Cortex of kidney (tissue), 1 donor: ENCODE data around the gene SOX15.

ENCODE experiments used
- DNase-seq: peaks from one replicate; lab custom pipeline; 2025; lab: John Stamatoyannopoulos, UW

Gene SOX15

DNA sequence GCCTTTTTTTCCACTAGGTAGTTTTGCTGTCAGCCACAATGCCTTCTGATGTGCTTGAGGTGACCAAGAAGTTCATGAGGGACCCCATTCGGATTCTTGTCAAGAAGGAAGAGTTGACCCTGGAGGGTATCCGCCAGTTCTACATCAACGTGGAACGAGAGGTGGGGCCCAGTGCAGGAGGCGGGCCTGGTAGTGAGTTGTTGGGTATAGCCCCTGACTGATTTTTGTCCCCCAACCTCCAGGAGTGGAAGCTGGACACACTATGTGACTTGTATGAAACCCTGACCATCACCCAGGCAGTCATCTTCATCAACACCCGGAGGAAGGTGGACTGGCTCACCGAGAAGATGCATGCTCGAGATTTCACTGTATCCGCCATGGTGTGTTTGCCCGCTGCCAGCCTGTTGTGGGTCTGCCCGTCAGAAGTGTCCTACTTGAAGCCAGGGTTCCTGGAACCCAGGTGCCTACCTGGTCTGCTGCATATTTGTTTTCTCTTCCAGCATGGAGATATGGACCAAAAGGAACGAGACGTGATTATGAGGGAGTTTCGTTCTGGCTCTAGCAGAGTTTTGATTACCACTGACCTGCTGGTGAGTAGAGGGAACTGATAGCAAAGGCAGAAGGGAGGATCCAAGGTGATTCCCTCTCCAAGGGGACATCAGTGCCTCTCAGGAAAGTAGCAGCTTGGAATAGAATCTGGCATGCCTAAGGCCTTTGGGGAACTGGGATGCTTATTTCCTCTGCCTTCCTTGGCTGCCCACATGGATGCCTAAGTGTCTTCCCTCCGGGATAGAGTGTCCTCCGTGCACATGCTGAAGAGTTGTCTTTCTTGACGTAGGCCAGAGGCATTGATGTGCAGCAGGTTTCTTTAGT, 12.3 kb downstream of the SOX15 start:
- DNase-seq = no peak

- no peak for DNase-seq
Observed at GRCh38 chr17:7576432-7576937, 13.4 kb downstream of the SOX15 start.

DNA sequence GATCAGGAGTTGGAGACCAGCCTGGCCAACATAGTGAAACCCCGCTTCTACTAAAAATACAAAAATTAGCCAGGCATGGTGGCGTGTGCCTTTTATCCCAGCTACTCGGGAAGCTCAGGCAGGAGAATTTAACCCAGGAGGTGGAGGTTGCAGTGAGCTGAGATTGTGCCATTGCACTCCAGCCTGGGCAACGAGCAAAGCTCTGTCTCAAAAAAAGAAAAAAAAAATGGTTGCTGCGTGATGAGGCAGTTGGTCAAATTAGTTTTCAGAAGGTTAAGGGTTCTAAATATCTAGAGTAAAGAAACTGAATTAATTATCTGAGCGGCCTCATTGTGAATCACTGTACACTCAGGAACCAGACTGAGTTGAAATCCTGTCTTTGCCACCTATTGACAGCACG, 13.9 kb downstream of the SOX15 start:
- DNase-seq = no peak

- DNase-seq = no peak
Observed at GRCh38 chr17:7575481-7575883, 14.4 kb downstream of the SOX15 start.

- DNase-seq = no peak
Observed at GRCh38 chr17:7574176-7574953, 15.5 kb downstream of the SOX15 start.

- DNase-seq = no peak
Observed at GRCh38 chr17:7573324-7574080, 16.4 kb downstream of the SOX15 start.

DNA sequence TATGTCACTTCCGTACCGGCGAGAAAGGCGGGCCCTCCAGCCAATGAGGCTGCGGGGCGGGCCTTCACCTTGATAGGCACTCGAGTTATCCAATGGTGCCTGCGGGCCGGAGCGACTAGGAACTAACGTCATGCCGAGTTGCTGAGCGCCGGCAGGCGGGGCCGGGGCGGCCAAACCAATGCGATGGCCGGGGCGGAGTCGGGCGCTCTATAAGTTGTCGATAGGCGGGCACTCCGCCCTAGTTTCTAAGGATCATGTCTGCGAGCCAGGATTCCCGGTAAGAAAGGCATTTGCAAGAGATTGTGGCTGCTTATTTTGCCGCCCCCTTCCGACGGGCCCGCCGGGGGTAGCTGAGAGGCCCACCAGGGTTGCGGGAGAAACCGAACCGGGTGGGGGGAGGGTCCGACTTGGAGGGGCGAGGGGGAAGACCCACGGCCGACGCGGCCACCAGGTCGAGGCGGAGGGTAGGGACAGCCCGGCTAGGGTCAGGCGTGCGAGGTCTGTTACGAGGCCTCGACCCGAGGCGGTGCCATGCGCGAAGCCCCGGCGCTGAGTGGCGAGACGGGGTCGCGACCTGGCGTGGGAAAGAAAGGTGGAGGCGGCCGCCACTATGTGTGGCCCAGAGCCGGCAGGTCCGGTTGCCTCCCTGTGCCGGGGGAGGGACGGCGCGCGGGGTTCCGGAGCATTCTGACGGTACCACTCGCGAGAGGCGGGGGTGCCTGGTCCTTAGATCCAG, 17.1 kb downstream of the SOX15 start:
- DNase-seq = peak; percentile 70

GRCh38 chr17:7572338-7572587, 17.6 kb downstream of the SOX15 start:
- no peak for DNase-seq

GRCh38 chr17:7570351-7570750, 19.5 kb downstream of the SOX15 start:
- no peak for DNase-seq

DNA sequence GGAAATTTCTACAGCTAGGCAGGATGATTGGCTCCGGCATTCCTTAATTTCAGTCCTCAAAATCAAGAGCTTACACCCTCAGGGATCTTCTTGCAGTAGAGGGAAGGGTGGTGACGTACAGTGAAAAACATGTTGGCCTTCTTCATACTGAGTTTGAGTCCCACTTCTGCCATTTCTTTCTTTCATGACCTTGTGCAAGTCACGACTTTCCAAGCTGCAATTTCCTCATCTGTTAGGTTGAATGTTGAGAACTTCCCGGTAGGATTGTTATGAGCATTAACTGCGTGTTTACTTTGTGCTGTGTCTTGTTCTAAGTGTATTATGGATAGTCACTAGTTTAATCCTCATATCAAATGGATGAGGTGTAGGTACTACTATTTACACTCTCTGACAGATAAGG, 20.3 kb downstream of the SOX15 start:
- no peak for DNase-seq

DNA sequence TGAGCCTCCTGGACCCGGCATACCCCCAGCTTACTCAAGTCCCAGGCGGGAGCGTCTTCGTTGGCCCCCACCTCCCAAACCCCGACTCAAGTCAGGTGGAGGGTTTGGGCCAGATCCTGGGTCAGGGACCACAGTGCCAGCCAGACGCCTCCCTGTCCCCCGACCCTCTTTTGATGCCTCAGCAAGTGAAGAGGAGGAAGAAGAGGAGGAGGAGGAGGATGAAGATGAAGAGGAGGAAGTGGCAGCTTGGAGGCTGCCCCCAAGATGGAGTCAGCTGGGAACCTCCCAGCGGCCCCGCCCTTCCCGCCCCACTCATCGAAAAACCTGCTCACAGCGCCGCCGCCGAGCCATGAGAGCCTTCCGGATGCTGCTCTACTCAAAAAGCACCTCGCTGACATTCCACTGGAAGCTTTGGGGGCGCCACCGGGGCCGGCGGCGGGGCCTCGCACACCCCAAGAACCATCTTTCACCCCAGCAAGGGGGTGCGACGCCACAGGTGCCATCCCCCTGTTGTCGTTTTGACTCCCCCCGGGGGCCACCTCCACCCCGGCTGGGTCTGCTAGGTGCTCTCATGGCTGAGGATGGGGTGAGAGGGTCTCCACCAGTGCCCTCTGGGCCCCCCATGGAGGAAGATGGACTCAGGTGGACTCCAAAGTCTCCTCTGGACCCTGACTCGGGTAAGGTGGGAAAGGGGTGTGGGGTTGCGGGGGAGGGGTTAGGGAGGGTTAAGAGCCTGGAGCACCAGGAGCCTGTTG, 26.6 kb downstream of the SOX15 start:
- no peak for DNase-seq

DNA sequence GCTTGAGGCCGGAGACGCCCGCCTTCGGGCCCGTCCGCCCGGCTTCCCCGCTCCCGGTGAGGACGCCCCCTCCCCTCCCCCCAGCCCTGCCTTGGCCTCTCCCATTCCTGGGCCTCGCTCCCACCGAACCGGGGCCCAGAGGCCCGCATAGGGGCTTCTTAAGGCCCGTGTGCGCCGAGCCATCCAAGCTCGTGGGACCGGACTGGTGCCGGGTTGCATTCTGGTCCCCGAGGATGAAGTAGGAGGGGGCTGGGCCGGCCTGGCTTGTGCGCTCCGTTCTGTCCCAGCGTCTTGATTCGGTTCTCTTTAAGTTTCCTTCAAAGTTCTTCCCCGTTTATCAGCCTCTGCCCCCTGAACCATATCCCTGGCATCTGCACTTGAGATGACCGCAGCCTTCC, 27.7 kb downstream of the SOX15 start:
- DNase-seq = no peak

GRCh38 chr17:7561589-7562207, 28.2 kb downstream of the SOX15 start, which contains the start of gene SENP3:
Gene SENP3 (plus strand): TSS chr17:7561919. CDS start chr17:7563077, 1,158 bp downstream.
- DNase-seq = peak; percentile 51

GRCh38 chr17:7561028-7561575, 28.8 kb downstream of the SOX15 start:
- no peak for DNase-seq

DNA sequence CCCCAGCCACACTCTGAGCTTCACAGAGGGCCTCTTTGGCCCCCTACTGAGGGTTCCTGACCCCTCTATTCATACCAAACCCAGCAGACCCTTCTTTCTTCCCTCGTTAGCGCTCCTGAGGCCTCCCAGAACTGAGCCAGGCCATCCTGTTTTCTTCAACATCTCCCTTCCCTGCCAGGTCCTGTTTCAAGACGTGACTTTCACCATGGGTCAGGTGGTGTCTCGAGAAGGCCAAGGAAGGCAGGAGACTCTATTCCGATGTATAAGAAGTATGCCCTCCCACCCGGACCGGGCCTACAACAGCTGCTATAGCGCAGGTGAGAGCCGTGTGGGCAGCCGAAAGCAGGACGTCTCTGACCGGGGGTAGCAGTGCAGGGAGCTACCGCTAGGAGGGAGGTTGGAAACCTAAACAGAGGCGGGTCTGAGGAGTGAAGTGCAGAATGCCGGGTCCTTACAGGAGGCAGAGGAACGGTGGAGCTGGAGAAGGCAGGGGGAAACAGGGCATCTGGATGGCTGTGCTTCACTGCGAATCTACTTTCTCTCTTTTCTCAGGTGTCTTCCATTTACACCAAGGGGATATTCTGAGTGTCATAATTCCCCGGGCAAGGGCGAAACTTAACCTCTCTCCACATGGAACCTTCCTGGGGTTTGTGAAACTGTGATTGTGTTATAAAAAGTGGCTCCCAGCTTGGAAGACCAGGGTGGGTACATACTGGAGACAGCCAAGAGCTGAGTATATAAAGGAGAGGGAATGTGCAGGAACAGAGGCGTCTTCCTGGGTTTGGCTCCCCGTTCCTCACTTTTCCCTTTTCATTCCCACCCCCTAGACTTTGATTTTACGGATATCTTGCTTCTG, 29.5 kb downstream of the SOX15 start:
- no peak for DNase-seq

- DNase-seq = no peak
Observed at GRCh38 chr17:7559320-7560171, 30.3 kb downstream of the SOX15 start.

DNA sequence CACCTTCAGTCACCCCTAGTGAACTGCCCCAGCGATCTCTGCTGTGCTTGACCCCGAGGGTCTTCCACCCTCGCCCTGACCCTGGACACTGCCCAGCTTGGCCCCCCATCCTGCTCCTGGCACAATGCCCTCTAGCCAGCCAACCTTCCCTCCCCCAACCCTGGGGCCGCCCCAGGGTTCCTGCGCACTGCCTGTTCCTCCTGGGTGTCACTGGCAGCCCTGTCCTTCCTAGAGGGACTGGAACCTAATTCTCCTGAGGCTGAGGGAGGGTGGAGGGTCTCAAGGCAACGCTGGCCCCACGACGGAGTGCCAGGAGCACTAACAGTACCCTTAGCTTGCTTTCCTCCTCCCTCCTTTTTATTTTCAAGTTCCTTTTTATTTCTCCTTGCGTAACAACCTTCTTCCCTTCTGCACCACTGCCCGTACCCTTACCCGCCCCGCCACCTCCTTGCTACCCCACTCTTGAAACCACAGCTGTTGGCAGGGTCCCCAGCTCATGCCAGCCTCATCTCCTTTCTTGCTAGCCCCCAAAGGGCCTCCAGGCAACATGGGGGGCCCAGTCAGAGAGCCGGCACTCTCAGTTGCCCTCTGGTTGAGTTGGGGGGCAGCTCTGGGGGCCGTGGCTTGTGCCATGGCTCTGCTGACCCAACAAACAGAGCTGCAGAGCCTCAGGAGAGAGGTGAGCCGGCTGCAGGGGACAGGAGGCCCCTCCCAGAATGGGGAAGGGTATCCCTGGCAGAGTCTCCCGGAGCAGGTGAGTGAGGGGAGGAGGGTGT, 31.2 kb downstream of the SOX15 start, which contains the start of gene TNFSF13:
TNFSF13 (plus strand) TSS at position 207 of the 776 bp plus-strand sequence; CDS start at position 497, 290 bp downstream.
- DNase-seq = no peak
